Aorta (tissue), 5 donors: ENCODE measurements around the gene VIPR2. TPM values are rescaled to one million over a fixed set of nuclear protein-coding genes. Genes with fewer than 3 reads are reported as not detected.

ENCODE experiments used
- ATAC-seq: fragments of 200-7000 bp; cut with Tn5 transposase; one replicate; pipeline ENCODE4 v1.9.1; 2022; ENCODE audit warnings: moderate library complexity; ENCODE audit not compliant: low FRiP score
- DNase-seq, 2 donors: peaks; one replicate each; pipeline ENCODE4 v3.0.0-alpha.2; 2020
- H3K27ac ChIP-seq, 2 donors: one replicate each; pipeline ENCODE4 v1.5.1; 2013; ENCODE audit warnings: low read length in 2 of 2, mild to moderate bottlenecking in 2 of 2, moderate library complexity in 2 of 2, control low read depth in 1 of 2, inconsistent platforms in 1 of 2, low read depth in 1 of 2
- H3K27me3 ChIP-seq, 2 donors: one replicate each; pipeline ENCODE4 v1.6.1; 2013; ENCODE audit warnings: control low read depth in 1 of 2, low read length in 1 of 2, mild to moderate bottlenecking in 1 of 2, moderate library complexity in 1 of 2; ENCODE audit not compliant: insufficient read depth in 2 of 2, control insufficient read depth in 1 of 2
- H3K36me3 ChIP-seq, 2 donors: one replicate each; pipeline ENCODE4 v1.6.1; 2013; ENCODE audit warnings: control low read depth in 1 of 2, low read length in 1 of 2, mild to moderate bottlenecking in 1 of 2; ENCODE audit not compliant: insufficient read depth in 2 of 2, control insufficient read depth in 1 of 2
- H3K4me1 ChIP-seq, 2 donors: one replicate each; pipeline ENCODE4 v1.6.1; 2013; ENCODE audit warnings: low read length in 2 of 2, control low read depth in 1 of 2, mild to moderate bottlenecking in 1 of 2, moderate library complexity in 1 of 2; ENCODE audit not compliant: insufficient read depth in 2 of 2, control insufficient read depth in 1 of 2
- H3K4me3 ChIP-seq, 2 donors: one replicate each; pipeline ENCODE4 v1.5.1; 2013; ENCODE audit warnings: low read length in 2 of 2, control low read depth in 1 of 2, mild to moderate bottlenecking in 1 of 2
- H3K9me3 ChIP-seq: one replicate; pipeline ENCODE4 v1.6.1; 2013; ENCODE audit warnings: mild to moderate bottlenecking, low read length; ENCODE audit not compliant: control insufficient read depth
- WGBS, 2 donors: extraction: QIAGEN DNeasy Blood & Tissue Kit; methylation state at CpG; one replicate each; pipeline ENCODE4 v1.1.7; 2013; 5-methylcytosine and 5-hydroxymethylcytosine counted together
- intact Hi-C, 2 donors: fragments of 100-400 bp; cut with DNase I; formaldehyde crosslinking; loops; one replicate each; pipeline versions ENCODE4 v1.14.2 to v1.15.0; 2022
- polyA plus RNA-seq, 2 donors: library from polyadenylated mRNA; stranded (reverse); fragments of 200-250 nt; gene quantifications; one replicate each; pipeline ENCODE4 v1.2.3, GENCODE V29; 2013
- total RNA-seq, 2 donors: library from RNA; stranded (reverse); fragmentation: NEBNext Ultra II Directional; extraction: Animal tissue kit (Norgen Biotek cat#: 25700); gene quantifications; one replicate each; pipeline ENCODE4 v1.2.1, GENCODE V29; 2021
- donor health status: healthy with polysubstance abuse.
- donor health status: Bipolar disorder and iron deficiency.
- donor health status: DM: no; HTN: no; CAD: no.
- donor health status: DM: no; HTN: no; CAD: no.
- donor health status: DM: yes; HTN: yes; CAD: no.

The VIPR2 gene
- total and polyA plus RNA-seq, 4 donors: 3.3 to 14.1 (median 11.5) TPM

- WGBS, 2 donors: 1 to 2% methylated on average over 83 to 97 of the region's 97 CpGs
Observed at GRCh38 chr7:159143780-159144757, 598 bp downstream of the VIPR2 start.

GRCh38 chr7:159142730-159143129, 1.9 kb downstream of the VIPR2 start:
- no peak overlapping the region for H3K27ac ChIP-seq
- H3K4me1 ChIP-seq: no peaks in the 10 kb centered on the region
- intact Hi-C loops: loop anchor here (5.0 kb wide), 1 partner anchor 45 kb away; no protein-coding TSS in a partner anchor
- ATAC-seq (no peak), DNase-seq (no peak)
- H3K27me3 ChIP-seq: no peaks in the 10 kb centered on the region
- 86 to 90% methylated on average over 10 of the region's 10 CpGs for WGBS, 2 donors
- H3K36me3 ChIP-seq: peaks cover 0 to 1% of the 10 kb centered on the region in 2 donors
- no peak overlapping the region for H3K4me3 ChIP-seq
- H3K9me3 ChIP-seq: no peaks in the 10 kb centered on the region

More at GRCh38 chr7:159143780-159144757, 598 bp downstream of the VIPR2 start:
- Histone ChIP-seq H3K9me3 (no peaks in the 10 kb centered on the region), H3K27me3 (no peaks in the 10 kb centered on the region), H3K4me1 (no peaks in the 10 kb centered on the region), H3K36me3 (no peaks in the 10 kb centered on the region), H3K4me3 (peak overlapping the region; percentile 77 to 92), H3K27ac (no peak overlapping the region)
- ATAC-seq: peak; percentile 60
- intact Hi-C loops: loop anchor here (5.0 kb wide), 1 partner anchor 47 kb away; no protein-coding TSS in a partner anchor
- DNase-seq: peak in 1 of 2 donors; percentile 86

GRCh38 chr7:159142199-159142598, 2.5 kb downstream of the VIPR2 start:
- Histone ChIP-seq H3K27me3 (no peaks in the 10 kb centered on the region), H3K36me3 (peaks cover 0 to 1% of the 10 kb centered on the region in 2 donors), H3K4me1 (no peaks in the 10 kb centered on the region), H3K4me3 (no peak overlapping the region), H3K9me3 (no peaks in the 10 kb centered on the region), H3K27ac (no peak overlapping the region)
- WGBS, 2 donors: 89 to 95% methylated on average over 5 of the region's 5 CpGs
- no peak for ATAC-seq
- intact Hi-C loops: loop anchor here (5.0 kb wide), 1 partner anchor 45 kb away; no protein-coding TSS in a partner anchor
- DNase-seq: no peak

- Histone ChIP-seq H3K36me3 (peaks cover 0 to 1% of the 10 kb centered on the region in 2 donors), H3K4me3 (no peak overlapping the region), H3K27me3 (no peaks in the 10 kb centered on the region), H3K4me1 (no peaks in the 10 kb centered on the region), H3K9me3 (no peaks in the 10 kb centered on the region), H3K27ac (no peak overlapping the region)
- no peak for DNase-seq
- intact Hi-C loops: loop anchor here (5.0 kb wide), 1 partner anchor 44 kb away; no protein-coding TSS in a partner anchor
- ATAC-seq: no peak
- WGBS, 2 donors: 64 to 80% methylated on average over 6 of the region's 6 CpGs
Observed at GRCh38 chr7:159141660-159142059, 3.0 kb downstream of the VIPR2 start.

GRCh38 chr7:159141167-159141566, 3.5 kb downstream of the VIPR2 start:
- Histone ChIP-seq H3K9me3 (no peaks in the 10 kb centered on the region), H3K27me3 (no peaks in the 10 kb centered on the region), H3K27ac (no peak overlapping the region), H3K4me3 (no peak overlapping the region), H3K4me1 (no peaks in the 10 kb centered on the region), H3K36me3 (peaks cover 0 to 1% of the 10 kb centered on the region in 2 donors)
- WGBS, 2 donors: 91 to 92% methylated on average over 14 of the region's 14 CpGs
- no peak for DNase-seq
- ATAC-seq: no peak
- intact Hi-C loops: loop anchor here (5.0 kb wide), 1 partner anchor 44 kb away; no protein-coding TSS in a partner anchor

- DNase-seq: no peak
- Histone ChIP-seq H3K9me3 (no peaks in the 10 kb centered on the region), H3K27me3 (no peaks in the 10 kb centered on the region), H3K4me3 (no peak overlapping the region), H3K36me3 (peaks cover 0 to 1% of the 10 kb centered on the region in 2 donors), H3K27ac (no peak overlapping the region), H3K4me1 (no peaks in the 10 kb centered on the region)
- intact Hi-C loops: loop anchor here (5.0 kb wide), 1 partner anchor 43 kb away; no protein-coding TSS in a partner anchor
- no peak for ATAC-seq
- 77 to 89% methylated on average over 23 of the region's 23 CpGs for WGBS, 2 donors
Observed at GRCh38 chr7:159140170-159140910, 4.3 kb downstream of the VIPR2 start.

- Histone ChIP-seq H3K9me3 (no peaks in the 10 kb centered on the region), H3K4me3 (no peak overlapping the region), H3K36me3 (peaks cover 0 to 1% of the 10 kb centered on the region in 2 donors), H3K27me3 (no peaks in the 10 kb centered on the region), H3K4me1 (no peaks in the 10 kb centered on the region), H3K27ac (no peak overlapping the region)
- intact Hi-C loops: loop anchor here (5.0 kb wide), 1 partner anchor 42 kb away; no protein-coding TSS in a partner anchor
- no peak for DNase-seq
- ATAC-seq: no peak
- WGBS, 2 donors: 90 to 97% methylated on average over 10 of the region's 10 CpGs
Observed at GRCh38 chr7:159139639-159140038, 5.0 kb downstream of the VIPR2 start.

GRCh38 chr7:159139202-159139601, 5.5 kb downstream of the VIPR2 start:
- Histone ChIP-seq H3K4me1 (no peaks in the 10 kb centered on the region), H3K9me3 (no peaks in the 10 kb centered on the region), H3K36me3 (peaks cover 0 to 1% of the 10 kb centered on the region in 2 donors), H3K27ac (no peak overlapping the region), H3K4me3 (no peak overlapping the region), H3K27me3 (no peaks in the 10 kb centered on the region)
- ATAC-seq: no peak
- intact Hi-C loops: no loop called here
- no peak for DNase-seq
- 96% methylated on average over 10 of the region's 10 CpGs for WGBS, 2 donors
